ENCODE results near the gene SLC39A11.

GRCh38 chr17:73104450-73104849 is 12.0 kb upstream of the SLC39A11 start:
- no peak for TF ChIP-seq CTCF (IDR thresholded peaks at IDR 0.05)
- no peak for TF ChIP-seq POLR2A (IDR thresholded peaks at IDR 0.05)
